22Rv1 (cell line): ENCODE results near the gene IL34.

Experiments used
- ZFX ChIP-seq: fragments of 450-650 bp; IDR thresholded peaks from 2 replicates; pipeline ENCODE4 v1.6.1; 2017; ENCODE audit warnings: antibody characterized with exemption, borderline replicate concordance
- TF ChIP-seq, protein P1 (sequence below): fragments of 450-650 bp; IDR thresholded peaks from 2 replicates; pipeline ENCODE4 v1.5.1; 2017; ENCODE audit warnings: mild to moderate bottlenecking

DNA sequence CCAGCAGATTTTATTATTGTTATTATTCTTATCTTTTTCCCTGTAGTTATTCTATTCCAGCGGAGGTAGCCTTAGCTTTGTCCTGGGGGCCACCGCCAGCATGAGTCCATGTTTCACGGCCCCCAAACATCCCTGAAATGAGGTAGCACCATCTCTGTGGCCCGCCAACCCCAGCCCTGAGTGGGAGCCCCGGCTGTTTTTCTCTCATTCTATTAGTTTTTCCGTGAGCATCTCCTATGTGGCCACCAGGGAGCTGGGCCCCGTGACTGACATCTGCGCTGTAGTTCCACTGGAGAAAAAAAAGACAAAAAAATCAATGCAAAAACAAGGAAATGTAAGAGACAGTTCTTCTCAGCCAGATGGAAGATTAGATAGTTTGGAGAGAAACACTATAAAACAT, 43.5 kb upstream of the IL34 start:
- TF ChIP-seq, protein P1, sequence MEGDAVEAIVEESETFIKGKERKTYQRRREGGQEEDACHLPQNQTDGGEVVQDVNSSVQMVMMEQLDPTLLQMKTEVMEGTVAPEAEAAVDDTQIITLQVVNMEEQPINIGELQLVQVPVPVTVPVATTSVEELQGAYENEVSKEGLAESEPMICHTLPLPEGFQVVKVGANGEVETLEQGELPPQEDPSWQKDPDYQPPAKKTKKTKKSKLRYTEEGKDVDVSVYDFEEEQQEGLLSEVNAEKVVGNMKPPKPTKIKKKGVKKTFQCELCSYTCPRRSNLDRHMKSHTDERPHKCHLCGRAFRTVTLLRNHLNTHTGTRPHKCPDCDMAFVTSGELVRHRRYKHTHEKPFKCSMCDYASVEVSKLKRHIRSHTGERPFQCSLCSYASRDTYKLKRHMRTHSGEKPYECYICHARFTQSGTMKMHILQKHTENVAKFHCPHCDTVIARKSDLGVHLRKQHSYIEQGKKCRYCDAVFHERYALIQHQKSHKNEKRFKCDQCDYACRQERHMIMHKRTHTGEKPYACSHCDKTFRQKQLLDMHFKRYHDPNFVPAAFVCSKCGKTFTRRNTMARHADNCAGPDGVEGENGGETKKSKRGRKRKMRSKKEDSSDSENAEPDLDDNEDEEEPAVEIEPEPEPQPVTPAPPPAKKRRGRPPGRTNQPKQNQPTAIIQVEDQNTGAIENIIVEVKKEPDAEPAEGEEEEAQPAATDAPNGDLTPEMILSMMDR, result no peak
- TF ChIP-seq ZFX, result no peak
